HepG2 (cell line): Measurements from ENCODE around the gene CHPF. TPM values are rescaled to one million over a fixed set of nuclear protein-coding genes. Genes with fewer than 3 reads are reported as not detected.

Source experiments
- ATAC-seq: fragments of 200-7000 bp; cut with Tn5 transposase; 3 replicates; pipeline ENCODE4 v1.9.1; 2020; ENCODE audit warnings: mild to moderate bottlenecking, moderate library complexity
- BruUV-seq: library from RNA; stranded (reverse); fragments of 400-500 nt; replicated peaks from 2 replicates; lab custom pipeline; 2021; lab: Mats Ljungman, UMichigan
- CTCF ChIA-PET: fragments of 300-600 bp; formaldehyde crosslinking; extraction: SDS; loops from one replicate; lab custom pipeline; 2021; ENCODE audit warnings: low total read pairs, inconsistent platforms, low intra/inter-chr PET ratio; lab: Yijun Ruan, JAX
- POLR2A ChIA-PET: fragments of 350-600 bp; sonication (Branson Sonifier 250); formaldehyde crosslinking; loops from one replicate; lab custom pipeline; 2020; ENCODE audit warnings: antibody characterized with exemption, inconsistent platforms; lab: Yijun Ruan, JAX
- DNase-seq: peaks from one replicate; pipeline ENCODE4 v3.0.0-alpha.2; 2015; ENCODE audit warnings: low spot score
- FAIRE-seq: peaks from 3 replicates; lab custom pipeline; 2011; peaks lifted over from hg19 to GRCh38; lab: Jason Lieb, UNC
- H2AFZ ChIP-seq: one replicate; pipeline ENCODE4 v1.6.1; 2011; ENCODE audit warnings: low read length, inconsistent platforms
- H3K27ac ChIP-seq: fragments of 300-600 bp; 3 replicates; pipeline ENCODE4 v1.8.0; 2011; ENCODE audit warnings: mixed run types, mild to moderate bottlenecking, mixed read lengths, low read length, inconsistent platforms; ENCODE audit not compliant: insufficient read depth; ENCODE audit errors: extremely low read length
- H3K27me3 ChIP-seq, 2 experiments: fragments of 200-600 bp in 1 of 2; 2 replicates in 1 of 2; 3 replicates in 1 of 2; pipeline versions ENCODE4 v1.6.0 to v1.8.0; 2011; ENCODE audit warnings: low read length in 2 of 2, mild to moderate bottlenecking in 2 of 2, moderate library complexity in 2 of 2, inconsistent platforms in 1 of 2; ENCODE audit not compliant: insufficient read depth in 2 of 2, control insufficient read depth in 1 of 2
- H3K36me3 ChIP-seq, 2 experiments: fragments of 200-600 bp in 1 of 2; replicated peaks in 1 of 2; 2 replicates in 1 of 2; 3 replicates in 1 of 2; pipeline versions ENCODE4 v1.5.1 to v1.8.0; 2011; ENCODE audit warnings: low read length in 2 of 2, inconsistent platforms in 1 of 2; ENCODE audit not compliant: insufficient read depth in 2 of 2, control insufficient read depth in 1 of 2
- H3K4me1 ChIP-seq: 2 replicates; pipeline ENCODE4 v1.5.1; 2012; ENCODE audit warnings: low read length, inconsistent platforms; ENCODE audit not compliant: insufficient read depth
- H3K4me2 ChIP-seq: 2 replicates; pipeline ENCODE4 v1.6.0; 2011; ENCODE audit warnings: low read depth, low read length, inconsistent platforms
- H3K4me3 ChIP-seq, 3 experiments: fragments of 200-600 bp in 1 of 3; sonication (generic), shearing (Covaris generic) in 1 of 3; replicated peaks in 1 of 3; 2 replicates each; pipeline ENCODE4 v1.5.1; 2011 to 2016; ENCODE audit warnings: low read length in 3 of 3, inconsistent platforms in 2 of 3, low read depth in 2 of 3, mild to moderate bottlenecking in 2 of 3, control low read depth in 1 of 3, mixed read lengths in 1 of 3; ENCODE audit not compliant: insufficient read depth in 1 of 3
- H3K79me2 ChIP-seq: one replicate; pipeline ENCODE4 v1.6.1; 2011; ENCODE audit warnings: low read length, inconsistent platforms; ENCODE audit not compliant: insufficient read depth
- H3K9ac ChIP-seq: 2 replicates; pipeline ENCODE4 v1.6.0; 2011; ENCODE audit warnings: mild to moderate bottlenecking, low read depth, low read length, inconsistent platforms; ENCODE audit not compliant: insufficient read depth
- H3K9me3 ChIP-seq: 2 replicates; pipeline ENCODE4 v1.5.1; 2012; ENCODE audit warnings: mild to moderate bottlenecking, low read length
- H4K20me1 ChIP-seq: 2 replicates; pipeline ENCODE4 v1.6.0; 2011; ENCODE audit warnings: inconsistent platforms, mild to moderate bottlenecking, low read length, moderate library complexity; ENCODE audit not compliant: insufficient read depth
- ARNT2 ChIP-seq: sonication (generic); formaldehyde crosslinking; IDR thresholded peaks from 2 replicates; pipeline ENCODE4 v1.8.0; 2022; ENCODE audit warnings: mild to moderate bottlenecking, low read depth, missing genetic modification reagents, moderate library complexity
- ATM ChIP-seq: fragments of 450-650 bp; IDR thresholded peaks from 2 replicates; pipeline ENCODE4 v1.7.1; 2017; ENCODE audit warnings: mild to moderate bottlenecking, borderline replicate concordance
- CHD4 ChIP-seq: fragments of 200-600 bp; sonication (generic); IDR thresholded peaks from 2 replicates; pipeline ENCODE4 v1.7.0; 2017; ENCODE audit warnings: mild to moderate bottlenecking, low read length, borderline replicate concordance
- FOXP1 ChIP-seq, 2 experiments: fragments of 450-650 bp in 1 of 2; IDR thresholded peaks; 2 replicates each; pipeline ENCODE4 v1.6.1; 2017 to 2018; ENCODE audit warnings: antibody characterized with exemption in 1 of 2
- GABPA ChIP-seq, 2 experiments: IDR thresholded peaks; 2 replicates each; pipeline ENCODE4 v1.6.1; 2011 to 2016; ENCODE audit warnings: low read depth in 2 of 2, low read length in 1 of 2, missing biosample characterization in 1 of 2, missing genetic modification characterization in 1 of 2
- RCOR2 ChIP-seq: IDR thresholded peaks from 2 replicates; pipeline ENCODE4 v1.6.1; 2016; ENCODE audit warnings: missing biosample characterization, missing genetic modification reagents
- SAFB2 ChIP-seq: sonication (generic); formaldehyde crosslinking; IDR thresholded peaks from 2 replicates; pipeline ENCODE4 v1.5.1; 2020; ENCODE audit warnings: missing genetic modification reagents, low read depth, mild to moderate bottlenecking, borderline replicate concordance
- SOX6 ChIP-seq, 2 experiments: fragments of 450-650 bp in 1 of 2; sonication (generic) in 1 of 2; formaldehyde crosslinking in 1 of 2; IDR thresholded peaks; 2 replicates each; pipeline versions ENCODE4 v1.4.0 to v1.6.1; 2017 to 2020; ENCODE audit warnings: antibody characterized with exemption in 1 of 2, mild to moderate bottlenecking in 1 of 2, missing genetic modification reagents in 1 of 2
- SSRP1 ChIP-seq: IDR thresholded peaks from 2 replicates; pipeline ENCODE4 v1.6.1; 2016; ENCODE audit warnings: control low read depth
- ZNF136 ChIP-seq: sonication (generic); formaldehyde crosslinking; IDR thresholded peaks from 2 replicates; pipeline ENCODE4 v1.8.1; 2022; ENCODE audit warnings: low read depth, mild to moderate bottlenecking, moderate library complexity, missing genetic modification reagents
- WGBS: methylation state at CpG from one replicate; pipeline ENCODE4 v1.1.6; 2017; ENCODE audit warnings: low lambda C conversion rate; 5-methylcytosine and 5-hydroxymethylcytosine counted together
- in situ Hi-C: cut with HindIII; loops from 2 replicates; pipeline ENCODE4 v1.10.0; 2017; ENCODE audit warnings: low pct_unique_long_range_greater_than_20kb; ENCODE audit not compliant: extremely low pct_ligation_motif_present
- intact Hi-C: fragments of 100-400 bp; cut with micrococcal nuclease; formaldehyde crosslinking; loops from one replicate; pipeline ENCODE4 v1.10.0; 2022; ENCODE audit not compliant: unreplicated experiment
- polyA plus RNA-seq, 8 experiments: library from polyadenylated mRNA; depleted of rRNA in 3 of 8; stranded (reverse) in 7 of 8; unstranded in 1 of 8; fragments of >200 nt; fragmentation: Illumina TruSeq in 4 of 8; extraction: Trizol in 4 of 8; gene quantifications; 2 replicates each; pipeline versions ENCODE4 v1.2.1 to v1.2.3, GENCODE V29; 2011 to 2016; ENCODE audit warnings: low read depth in 4 of 8, missing spikeins in 1 of 8, mixed read lengths in 1 of 8; ENCODE audit not compliant: insufficient read depth in 1 of 8
- total RNA-seq, 5 experiments: library from RNA; depleted of rRNA; stranded (reverse); fragments of >200 nt; fragmentation: Illumina TruSeq; extraction: Trizol; gene quantifications; 2 replicates each; pipeline ENCODE4 v1.2.3, GENCODE V29; 2016; ENCODE audit warnings: low read depth in 1 of 5
- TF ChIP-seq, protein P1 (sequence below): sonication (generic); formaldehyde crosslinking; IDR thresholded peaks from 2 replicates; pipeline ENCODE4 v1.5.0; 2020; ENCODE audit warnings: mild to moderate bottlenecking, missing genetic modification reagents
- TF ChIP-seq, protein P2 (sequence below): sonication (generic); formaldehyde crosslinking; IDR thresholded peaks from 2 replicates; pipeline ENCODE4 v1.4.0; 2020; ENCODE audit warnings: mild to moderate bottlenecking, missing genetic modification reagents
- TF ChIP-seq, protein P3 (sequence below): sonication (generic); formaldehyde crosslinking; IDR thresholded peaks from 2 replicates; pipeline ENCODE4 v1.5.0; 2020; ENCODE audit warnings: mild to moderate bottlenecking, missing genetic modification reagents, moderate library complexity
- TF ChIP-seq, protein P4 (sequence below): sonication (generic); formaldehyde crosslinking; IDR thresholded peaks from 2 replicates; pipeline ENCODE4 v1.4.0; 2020; ENCODE audit warnings: missing genetic modification reagents

Gene CHPF
- total and polyA plus RNA-seq, 2 of the 13 experiments (the other 11 are each of a cell fraction or from before 2014, with no cell fraction given): 79.6 to 111 TPM

DNA sequence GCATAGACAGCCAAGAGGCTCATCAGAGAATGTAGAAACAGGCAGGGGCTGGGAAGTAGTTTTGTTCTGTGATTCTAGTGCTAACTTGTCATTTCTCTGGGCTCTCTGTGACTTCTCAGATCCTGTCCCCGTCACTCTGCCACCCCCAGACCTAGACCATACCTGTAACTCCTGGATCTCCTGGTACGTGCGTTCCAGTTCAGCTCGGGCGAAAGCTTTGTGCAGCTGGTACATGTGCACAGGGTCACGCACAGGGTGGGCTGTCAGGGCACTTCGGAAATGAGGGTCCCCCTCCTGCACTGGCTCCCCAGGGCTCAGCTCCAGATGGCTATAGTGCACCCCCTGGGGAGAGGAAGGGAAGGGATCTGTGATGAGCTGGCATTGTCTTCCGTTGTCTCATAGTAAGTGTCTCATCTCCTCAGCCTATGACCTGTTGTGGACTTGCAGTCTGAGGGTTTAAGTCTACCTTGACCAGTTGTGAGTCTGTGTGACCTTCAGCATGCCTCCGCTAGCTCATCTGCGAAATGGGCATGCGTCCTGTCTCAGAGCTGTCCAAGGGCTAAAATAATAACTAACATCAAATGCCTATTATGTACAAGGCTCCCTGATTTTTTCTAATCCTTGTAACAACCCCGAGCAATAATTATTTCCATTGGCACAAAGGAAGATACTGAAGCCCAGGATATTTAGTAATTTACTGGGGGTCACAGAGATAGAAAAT, 2.7 kb downstream of the CHPF start:
- Histone ChIP-seq H3K4me1 (peaks cover 61% of the 10 kb centered on the region), H3K9me3 (no peaks in the 10 kb centered on the region), H3K27me3 (peaks cover 0 to 11% of the 10 kb centered on the region in 2 experiments; a peak in 3 of 5 replicates), H3K36me3 (peaks cover 15 to 27% of the 10 kb centered on the region in 2 experiments), H4K20me1 (peaks cover 50% of the 10 kb centered on the region), H3K9ac (no peak overlapping the region), H3K4me2 (no peak overlapping the region), H3K79me2 (peaks cover 32% of the 10 kb centered on the region), H3K27ac (no peak overlapping the region), H3K4me3 (no peak overlapping the region), H2AFZ (no peak overlapping the region)
- in situ Hi-C loops: loop anchor here (5.0 kb wide), 1 partner anchor 101 kb away; no protein-coding TSS in a partner anchor
- no TSS peak for BruUV-seq
- DNase-seq: no peak
- WGBS: 96% methylated on average over 12 of the region's 12 CpGs
- no peak for FAIRE-seq
- POLR2A ChIA-PET: interaction anchor here (0.6 to 1.8 kb wide), 4 partner anchors 20 to 102 kb away, joined by 3 to 7 read pairs (median 4); partner anchors contain the start of genes GMPPA and OBSL1
- CTCF ChIA-PET: interaction anchor here (1.2 to 5.3 kb wide), 8 partner anchors 12 to 149 kb away, joined by 4 to 127 read pairs (median 10); partner anchors contain the start of gene STK11IP
- intact Hi-C loops: loop anchor here (1.0 to 2.0 kb wide), 2 partner anchors 20 to 101 kb away; no protein-coding TSS in a partner anchor
- no peak for ATAC-seq
- no peak for TF ChIP-seq RCOR2 (CRISPR knock-in tag)
- TF ChIP-seq, protein P1, sequence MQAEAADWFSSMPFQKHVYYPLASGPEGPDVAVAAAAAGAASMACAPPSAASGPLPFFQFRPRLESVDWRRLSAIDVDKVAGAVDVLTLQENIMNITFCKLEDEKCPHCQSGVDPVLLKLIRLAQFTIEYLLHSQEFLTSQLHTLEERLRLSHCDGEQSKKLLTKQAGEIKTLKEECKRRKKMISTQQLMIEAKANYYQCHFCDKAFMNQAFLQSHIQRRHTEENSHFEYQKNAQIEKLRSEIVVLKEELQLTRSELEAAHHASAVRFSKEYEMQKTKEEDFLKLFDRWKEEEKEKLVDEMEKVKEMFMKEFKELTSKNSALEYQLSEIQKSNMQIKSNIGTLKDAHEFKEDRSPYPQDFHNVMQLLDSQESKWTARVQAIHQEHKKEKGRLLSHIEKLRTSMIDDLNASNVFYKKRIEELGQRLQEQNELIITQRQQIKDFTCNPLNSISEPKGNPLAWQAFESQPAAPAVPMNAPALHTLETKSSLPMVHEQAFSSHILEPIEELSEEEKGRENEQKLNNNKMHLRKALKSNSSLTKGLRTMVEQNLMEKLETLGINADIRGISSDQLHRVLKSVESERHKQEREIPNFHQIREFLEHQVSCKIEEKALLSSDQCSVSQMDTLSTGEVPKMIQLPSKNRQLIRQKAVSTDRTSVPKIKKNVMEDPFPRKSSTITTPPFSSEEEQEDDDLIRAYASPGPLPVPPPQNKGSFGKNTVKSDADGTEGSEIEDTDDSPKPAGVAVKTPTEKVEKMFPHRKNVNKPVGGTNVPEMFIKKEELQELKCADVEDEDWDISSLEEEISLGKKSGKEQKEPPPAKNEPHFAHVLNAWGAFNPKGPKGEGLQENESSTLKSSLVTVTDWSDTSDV (CRISPR knock-in tag): no peak
- TF ChIP-seq ATM: no peak
- TF ChIP-seq SAFB2: 0 out of 2 replicates have a peak, but pooled peaks have one; percentile 10
- TF ChIP-seq, protein P2, sequence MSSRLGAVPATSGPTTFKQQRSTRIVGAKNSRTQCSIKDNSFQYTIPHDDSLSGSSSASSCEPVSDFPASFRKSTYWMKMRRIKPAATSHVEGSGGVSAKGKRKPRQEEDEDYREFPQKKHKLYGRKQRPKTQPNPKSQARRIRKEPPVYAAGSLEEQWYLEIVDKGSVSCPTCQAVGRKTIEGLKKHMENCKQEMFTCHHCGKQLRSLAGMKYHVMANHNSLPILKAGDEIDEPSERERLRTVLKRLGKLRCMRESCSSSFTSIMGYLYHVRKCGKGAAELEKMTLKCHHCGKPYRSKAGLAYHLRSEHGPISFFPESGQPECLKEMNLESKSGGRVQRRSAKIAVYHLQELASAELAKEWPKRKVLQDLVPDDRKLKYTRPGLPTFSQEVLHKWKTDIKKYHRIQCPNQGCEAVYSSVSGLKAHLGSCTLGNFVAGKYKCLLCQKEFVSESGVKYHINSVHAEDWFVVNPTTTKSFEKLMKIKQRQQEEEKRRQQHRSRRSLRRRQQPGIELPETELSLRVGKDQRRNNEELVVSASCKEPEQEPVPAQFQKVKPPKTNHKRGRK: no peak
- no peak for TF ChIP-seq GABPA (IDR thresholded peaks at IDR 0.05; ENCODE audit: low read depth, low read length)
- TF ChIP-seq GABPA (CRISPR knock-in tag; IDR thresholded peaks at IDR 0.05; ENCODE audit: low read depth): 0 out of 2 replicates have a peak, but pooled peaks have one; percentile 3
- TF ChIP-seq FOXP1 (IDR thresholded peaks at IDR 0.05): no peak
- TF ChIP-seq FOXP1 (CRISPR knock-in tag; IDR thresholded peaks at IDR 0.05): no peak
- TF ChIP-seq CHD4: peak; percentile 70
- TF ChIP-seq SOX6 (IDR thresholded peaks at IDR 0.05): no peak
- TF ChIP-seq SOX6 (CRISPR knock-in tag; IDR thresholded peaks at IDR 0.05): no peak
- peak; percentile 65; the same call in 1 of the 2 replicates for TF ChIP-seq SSRP1 (CRISPR knock-in tag)
- TF ChIP-seq, protein P3, sequence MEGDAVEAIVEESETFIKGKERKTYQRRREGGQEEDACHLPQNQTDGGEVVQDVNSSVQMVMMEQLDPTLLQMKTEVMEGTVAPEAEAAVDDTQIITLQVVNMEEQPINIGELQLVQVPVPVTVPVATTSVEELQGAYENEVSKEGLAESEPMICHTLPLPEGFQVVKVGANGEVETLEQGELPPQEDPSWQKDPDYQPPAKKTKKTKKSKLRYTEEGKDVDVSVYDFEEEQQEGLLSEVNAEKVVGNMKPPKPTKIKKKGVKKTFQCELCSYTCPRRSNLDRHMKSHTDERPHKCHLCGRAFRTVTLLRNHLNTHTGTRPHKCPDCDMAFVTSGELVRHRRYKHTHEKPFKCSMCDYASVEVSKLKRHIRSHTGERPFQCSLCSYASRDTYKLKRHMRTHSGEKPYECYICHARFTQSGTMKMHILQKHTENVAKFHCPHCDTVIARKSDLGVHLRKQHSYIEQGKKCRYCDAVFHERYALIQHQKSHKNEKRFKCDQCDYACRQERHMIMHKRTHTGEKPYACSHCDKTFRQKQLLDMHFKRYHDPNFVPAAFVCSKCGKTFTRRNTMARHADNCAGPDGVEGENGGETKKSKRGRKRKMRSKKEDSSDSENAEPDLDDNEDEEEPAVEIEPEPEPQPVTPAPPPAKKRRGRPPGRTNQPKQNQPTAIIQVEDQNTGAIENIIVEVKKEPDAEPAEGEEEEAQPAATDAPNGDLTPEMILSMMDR (CRISPR knock-in tag): peak; percentile 10; the same call in 1 of the 2 replicates
- TF ChIP-seq, protein P4, sequence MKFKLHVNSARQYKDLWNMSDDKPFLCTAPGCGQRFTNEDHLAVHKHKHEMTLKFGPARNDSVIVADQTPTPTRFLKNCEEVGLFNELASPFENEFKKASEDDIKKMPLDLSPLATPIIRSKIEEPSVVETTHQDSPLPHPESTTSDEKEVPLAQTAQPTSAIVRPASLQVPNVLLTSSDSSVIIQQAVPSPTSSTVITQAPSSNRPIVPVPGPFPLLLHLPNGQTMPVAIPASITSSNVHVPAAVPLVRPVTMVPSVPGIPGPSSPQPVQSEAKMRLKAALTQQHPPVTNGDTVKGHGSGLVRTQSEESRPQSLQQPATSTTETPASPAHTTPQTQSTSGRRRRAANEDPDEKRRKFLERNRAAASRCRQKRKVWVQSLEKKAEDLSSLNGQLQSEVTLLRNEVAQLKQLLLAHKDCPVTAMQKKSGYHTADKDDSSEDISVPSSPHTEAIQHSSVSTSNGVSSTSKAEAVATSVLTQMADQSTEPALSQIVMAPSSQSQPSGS (CRISPR knock-in tag): no peak
- 0 out of 2 replicates have a peak, but pooled peaks have one; percentile 4 for TF ChIP-seq ARNT2 (CRISPR knock-in tag)
- TF ChIP-seq ZNF136 (CRISPR knock-in tag): 0 out of 2 replicates have a peak, but pooled peaks have one; percentile 16
